GM21423 (cell line): ENCODE data around the gene AMPD2.
"Not testable (repeated sequence)": the region's sequence is repeated elsewhere in the genome, so short reads cannot be mapped to it uniquely, and the experiment has no call there.

Experiments
- ATAC-seq: cut with Tn5 transposase; IDR thresholded peaks from one replicate; pipeline ENCODE4 v1.9.1; 2021; ENCODE audit warnings: mild to moderate bottlenecking, moderate library complexity; ENCODE audit not compliant: unreplicated experiment

Gene AMPD2

GRCh38 chr1:109649491-109649914 lies 29.9 kb downstream of the AMPD2 start:
- no peak for ATAC-seq

- ATAC-seq, result no peak
Observed at GRCh38 chr1:109650609-109651008, 31.0 kb downstream of the AMPD2 start.

- ATAC-seq, result no peak
Observed at GRCh38 chr1:109652402-109652801, 32.8 kb downstream of the AMPD2 start.

- ATAC-seq, result no peak
Observed at GRCh38 chr1:109653306-109653705, 33.7 kb downstream of the AMPD2 start.

GRCh38 chr1:109654519-109654918 lies 34.9 kb downstream of the AMPD2 start:
- no peak for ATAC-seq

GRCh38 chr1:109655615-109656519 lies 36.2 kb downstream of the AMPD2 start, which contains the start of gene GSTM4:
TSS of gene GSTM4 (plus strand) at chr1:109656099. CDS start at chr1:109656390, 291 bp downstream.
- ATAC-seq, result peak; percentile 94

- no peak for ATAC-seq
Observed at GRCh38 chr1:109657395-109657794, 37.8 kb downstream of the AMPD2 start.

GRCh38 chr1:109657970-109658369 lies 38.3 kb downstream of the AMPD2 start:
- ATAC-seq, result no peak

GRCh38 chr1:109658533-109659042 lies 39.0 kb downstream of the AMPD2 start:
- no peak for ATAC-seq

GRCh38 chr1:109659145-109659544 lies 39.5 kb downstream of the AMPD2 start:
- ATAC-seq, result no peak

GRCh38 chr1:109659997-109660690 lies 40.5 kb downstream of the AMPD2 start:
- ATAC-seq, result no peak

- not testable (repeated sequence) for ATAC-seq
Observed at GRCh38 chr1:109660691-109661026, 41.0 kb downstream of the AMPD2 start.

- no peak for ATAC-seq
Observed at GRCh38 chr1:109661391-109661790, 41.8 kb downstream of the AMPD2 start.

- no peak for ATAC-seq
Observed at GRCh38 chr1:109664671-109665070, 45.0 kb downstream of the AMPD2 start.

- ATAC-seq, result peak; percentile 88
Observed at GRCh38 chr1:109667452-109668122, 48.0 kb downstream of the AMPD2 start, which contains the start of gene GSTM2. TSS of gene GSTM2 (plus strand) at chr1:109668057. CDS start at chr1:109668116, 59 bp downstream.

- ATAC-seq, result no peak
Observed at GRCh38 chr1:109668123-109668775, 48.6 kb downstream of the AMPD2 start.

GRCh38 chr1:109669246-109669948 lies 49.8 kb downstream of the AMPD2 start:
- no peak for ATAC-seq

GRCh38 chr1:109669949-109670302 lies 50.3 kb downstream of the AMPD2 start:
- not testable (repeated sequence) for ATAC-seq

GRCh38 chr1:109671067-109671466 lies 51.4 kb downstream of the AMPD2 start:
- no peak for ATAC-seq

- not testable (repeated sequence) for ATAC-seq
Observed at GRCh38 chr1:109673861-109674260, 54.2 kb downstream of the AMPD2 start.
